Activated gamma-delta T cell treated with Interleukin-2 at 50 U/mL for 16 hours (primary cell): ENCODE measurements around the gene ARID3B.
A peak's percentile ranks its signal among the peaks of the same experiment; 100 is the strongest.
"Not testable (repeated sequence)": the region's sequence is repeated elsewhere in the genome, so short reads cannot be mapped to it uniquely, and the experiment has no call there.

Source experiments
- DNase-seq: peaks from one replicate; pipeline ENCODE4 v3.0.0-alpha.2; 2020

Gene ARID3B

GRCh38 chr15:74625693-74626092 is 84.7 kb downstream of the ARID3B start:
- no peak for DNase-seq

GRCh38 chr15:74626336-74626735 is 85.3 kb downstream of the ARID3B start:
- DNase-seq: no peak

GRCh38 chr15:74626752-74627692 is 86.0 kb downstream of the ARID3B start:
- DNase-seq: no peak

- no peak for DNase-seq
These were observed 86.7 kb downstream of the ARID3B start for GRCh38 chr15:74627766-74628165.

- no peak for DNase-seq
These were observed 87.2 kb downstream of the ARID3B start for GRCh38 chr15:74628199-74628598.

GRCh38 chr15:74628949-74629348 is 87.9 kb downstream of the ARID3B start:
- DNase-seq: no peak

GRCh38 chr15:74629696-74630095 is 88.7 kb downstream of the ARID3B start:
- not testable (repeated sequence) for DNase-seq

- no peak for DNase-seq
These were observed 89.5 kb downstream of the ARID3B start for GRCh38 chr15:74630284-74631086.

- DNase-seq: no peak
These were observed 90.0 kb downstream of the ARID3B start for GRCh38 chr15:74631087-74631385.

GRCh38 chr15:74631408-74631807 is 90.4 kb downstream of the ARID3B start:
- no peak for DNase-seq

- DNase-seq: peak; percentile 53
These were observed 91.0 kb downstream of the ARID3B start for GRCh38 chr15:74631935-74632560.

- no peak for DNase-seq
These were observed 91.6 kb downstream of the ARID3B start for GRCh38 chr15:74632601-74633000.

GRCh38 chr15:74633781-74634180 is 92.8 kb downstream of the ARID3B start:
- DNase-seq: no peak

- DNase-seq: peak; percentile 67
These were observed 94.2 kb downstream of the ARID3B start for GRCh38 chr15:74635228-74635627.

- no peak for DNase-seq
These were observed 96.0 kb downstream of the ARID3B start for GRCh38 chr15:74636984-74637383.

GRCh38 chr15:74641151-74641550 is 100.1 kb downstream of the ARID3B start:
- DNase-seq: no peak

GRCh38 chr15:74642348-74642733 is 101.3 kb downstream of the ARID3B start:
- no peak for DNase-seq

- DNase-seq: no peak
These were observed 102.0 kb downstream of the ARID3B start for GRCh38 chr15:74642734-74643664.

- DNase-seq: no peak
These were observed 102.7 kb downstream of the ARID3B start for GRCh38 chr15:74643665-74644204.

GRCh38 chr15:74646480-74646879 is 105.5 kb downstream of the ARID3B start:
- DNase-seq: no peak
